Testis (tissue), 2 donors: ENCODE measurements around the gene KIF2A.

Experiments
- CTCF ChIP-seq, 3 experiments: fragments of 450-650 bp in 2 of 3; fragments of 200-600 bp in 1 of 3; sonication (generic) in 1 of 3; IDR thresholded peaks; one replicate each; pipeline ENCODE4 v1.5.1; 2016 to 2019; ENCODE audit warnings: antibody characterized with exemption in 3 of 3, mild to moderate bottlenecking in 2 of 3, moderate library complexity in 1 of 3
- POLR2A ChIP-seq: fragments of 450-650 bp; IDR thresholded peaks from one replicate; pipeline ENCODE4 v1.6.1; 2017; ENCODE audit warnings: antibody characterized with exemption, mild to moderate bottlenecking, moderate library complexity

GRCh38 chr5:62266573-62266972, 39.4 kb upstream of the KIF2A start:
- TF ChIP-seq CTCF (IDR thresholded peaks at IDR 0.05): no peak
- TF ChIP-seq POLR2A: no peak
